HG02938 (cell line): ENCODE results near the gene DAAM2.

Experiments used
- ATAC-seq: cut with Tn5 transposase; IDR thresholded peaks from one replicate; pipeline ENCODE4 v1.9.1; 2021; ENCODE audit warnings: mild to moderate bottlenecking, moderate library complexity; ENCODE audit not compliant: unreplicated experiment

The DAAM2 gene

DNA sequence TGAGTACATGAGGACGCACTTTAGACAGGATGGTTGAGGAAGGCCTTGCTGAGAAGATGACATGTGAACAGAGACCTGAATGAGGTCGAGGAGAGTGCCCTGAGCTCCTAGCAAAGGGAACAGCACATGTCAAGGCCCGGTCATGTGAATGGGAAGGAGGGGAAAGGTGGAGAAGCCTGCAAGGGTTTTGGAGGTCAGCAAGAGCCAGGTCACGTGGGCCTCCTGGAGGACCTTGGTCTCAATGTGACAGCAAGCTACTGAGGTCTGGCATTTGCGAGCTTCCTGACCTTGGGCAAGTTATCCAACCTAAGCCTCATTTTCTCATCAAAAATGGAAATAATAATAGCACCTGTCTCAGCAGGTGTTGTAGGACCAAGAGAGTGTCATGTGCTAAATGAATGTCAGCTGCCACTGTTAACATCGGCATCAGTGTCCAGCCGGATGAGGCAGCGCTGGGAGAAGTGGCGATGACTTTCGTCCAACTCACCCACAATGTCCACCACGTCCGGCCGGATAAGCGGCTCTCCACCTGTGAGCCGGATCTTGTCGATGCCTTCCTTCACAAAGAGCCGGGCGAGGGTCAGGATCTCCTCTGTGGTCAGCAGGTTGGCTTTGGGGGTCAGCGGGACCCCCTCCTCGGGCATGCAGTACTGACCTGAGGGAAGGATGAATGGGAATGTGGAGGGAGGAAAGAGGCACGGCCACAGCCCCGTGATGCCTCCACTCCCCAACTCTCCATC, 133.2 kb downstream of the DAAM2 start:
- ATAC-seq, result no peak

DNA sequence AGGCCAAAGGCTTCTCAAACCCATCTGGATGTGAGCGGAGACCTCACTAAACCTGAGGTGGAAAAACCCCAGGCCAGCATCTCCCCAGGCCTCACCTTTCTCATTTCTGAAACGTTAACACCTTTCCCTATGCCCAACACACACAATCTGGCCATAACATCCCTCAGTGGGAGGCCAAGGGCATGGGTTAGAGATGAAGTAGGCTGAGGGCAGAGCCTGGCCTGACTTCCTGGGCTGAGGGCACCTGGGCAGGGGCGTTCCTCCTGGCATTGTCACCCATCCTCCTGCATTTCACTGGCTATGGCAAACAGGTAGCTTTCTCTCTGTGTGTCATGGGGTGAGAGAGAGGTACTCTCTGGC, 133.7 kb downstream of the DAAM2 start:
- no peak for ATAC-seq

DNA sequence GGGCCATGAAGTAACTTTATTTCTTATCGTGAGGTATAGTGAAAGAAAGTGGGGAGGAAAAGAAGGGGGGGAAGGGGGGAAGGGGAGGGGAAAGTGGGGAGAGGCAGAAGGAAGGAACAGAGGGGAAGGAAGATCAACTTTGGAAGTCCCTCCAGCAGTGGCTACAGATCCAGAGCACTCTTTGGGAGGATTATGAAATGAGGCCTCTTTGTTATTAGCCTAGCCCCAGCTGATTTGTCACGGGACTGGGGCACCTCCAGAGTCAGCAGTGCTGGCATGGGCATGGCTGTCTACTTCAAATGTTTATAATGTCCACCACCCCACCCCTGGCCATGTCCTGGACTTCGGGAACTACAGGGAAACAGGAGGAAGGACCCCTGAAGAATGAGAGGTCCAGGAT, 134.5 kb downstream of the DAAM2 start:
- no peak for ATAC-seq

DNA sequence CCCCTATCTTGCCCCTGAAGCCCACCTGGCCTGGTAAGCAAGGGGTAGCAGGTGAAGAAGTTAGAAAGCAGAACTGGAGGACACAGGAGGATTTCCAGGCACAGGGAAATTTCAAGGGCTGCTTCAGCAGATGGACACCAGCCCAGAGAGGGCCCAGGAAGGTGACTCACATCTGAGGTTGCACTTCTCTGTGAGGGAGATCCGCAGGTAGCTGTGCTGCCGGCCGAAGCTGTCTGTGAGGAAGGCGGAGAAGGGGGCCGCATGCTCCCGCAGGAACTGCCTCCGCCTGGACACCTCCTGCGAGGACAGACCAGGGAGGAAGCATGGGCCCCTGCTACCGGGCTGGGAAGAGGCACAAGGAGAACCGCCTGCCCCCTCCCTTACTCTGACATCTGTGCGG, 135.0 kb downstream of the DAAM2 start:
- ATAC-seq, result no peak

- ATAC-seq, result no peak
These were observed 137.0 kb downstream of the DAAM2 start for GRCh38 chr6:39929039-39929732.

- ATAC-seq, result no peak
These were observed 137.7 kb downstream of the DAAM2 start for GRCh38 chr6:39929733-39930461.

GRCh38 chr6:39930540-39930939, 138.4 kb downstream of the DAAM2 start:
- no peak for ATAC-seq

- ATAC-seq, result no peak
These were observed 139.4 kb downstream of the DAAM2 start for GRCh38 chr6:39931607-39932006.

DNA sequence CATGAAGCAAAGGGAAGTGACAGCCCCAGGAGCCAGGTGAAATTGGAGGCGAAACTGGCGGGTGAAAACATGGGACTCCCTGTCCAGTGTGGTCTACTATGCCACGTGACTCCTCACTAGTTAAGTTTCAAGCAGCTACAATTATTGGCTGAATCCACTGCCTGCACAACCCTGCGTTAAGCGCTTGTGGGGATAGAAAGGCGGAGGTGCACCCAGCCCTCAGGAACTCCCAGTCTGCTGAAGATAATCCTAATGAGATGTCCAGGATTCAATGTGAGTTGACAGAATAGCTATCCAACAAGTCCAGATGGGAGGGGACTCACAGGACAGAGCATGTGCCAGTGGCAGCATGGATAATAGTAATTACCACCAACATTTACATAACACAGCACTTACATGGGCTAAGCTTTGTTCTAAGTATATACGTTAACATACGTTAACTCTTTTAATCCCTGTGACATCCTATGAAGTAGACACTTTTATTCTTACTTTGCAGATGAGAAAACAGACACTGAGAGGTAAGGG, 140.3 kb downstream of the DAAM2 start:
- no peak for ATAC-seq

DNA sequence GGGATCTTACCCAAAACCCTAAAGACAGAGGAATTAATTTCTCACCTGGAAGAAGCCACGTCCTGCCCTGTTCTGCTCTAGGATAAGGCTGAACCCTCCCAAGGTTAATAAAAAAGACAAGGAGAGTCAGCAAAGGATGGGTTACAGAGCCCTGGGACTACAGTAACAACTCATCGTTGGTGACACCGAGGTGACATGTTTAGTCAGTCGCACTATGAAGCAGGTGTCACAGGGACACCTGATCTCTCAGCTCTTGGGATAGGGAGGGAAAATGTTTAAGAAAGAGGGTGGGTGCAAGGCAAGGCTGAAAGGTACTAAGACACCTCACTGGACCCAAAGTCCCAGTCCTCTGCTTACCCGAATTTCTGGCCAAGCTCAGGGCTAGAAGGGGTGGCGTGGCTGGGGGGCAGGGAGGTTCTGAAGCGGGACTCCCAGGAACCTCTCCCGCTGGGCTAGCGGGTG, 141.5 kb downstream of the DAAM2 start:
- no peak for ATAC-seq

GRCh38 chr6:39934131-39934757, 142.1 kb downstream of the DAAM2 start, which contains the start of gene MOCS1:
Gene MOCS1 (minus strand): TSS chr6:39934462. CDS start chr6:39934417, 45 bp downstream.
- no peak for ATAC-seq

DNA sequence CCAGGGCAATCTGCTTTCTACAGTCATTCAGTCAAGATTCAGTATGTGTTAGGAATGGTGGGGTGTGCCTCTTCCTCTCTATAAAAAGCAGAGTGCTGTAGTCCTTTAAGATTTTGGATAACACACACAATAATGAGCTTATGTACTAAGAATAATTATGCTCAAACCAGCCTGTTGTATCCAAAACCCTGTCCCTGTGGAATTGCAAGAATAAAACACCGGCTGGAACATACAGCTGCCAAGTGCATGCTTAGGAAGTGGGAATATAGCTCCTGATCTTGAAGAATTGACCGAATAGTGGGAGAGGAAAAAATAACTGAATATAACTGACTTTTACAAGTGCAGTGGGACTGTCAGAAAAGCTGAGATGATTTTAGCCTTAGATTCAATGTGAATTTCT, 143.1 kb downstream of the DAAM2 start:
- no peak for ATAC-seq

GRCh38 chr6:39936857-39937256, 144.7 kb downstream of the DAAM2 start:
- ATAC-seq, result no peak

GRCh38 chr6:39937686-39938333, 145.6 kb downstream of the DAAM2 start:
- no peak for ATAC-seq

GRCh38 chr6:39938773-39939654, 146.8 kb downstream of the DAAM2 start:
- no peak for ATAC-seq

DNA sequence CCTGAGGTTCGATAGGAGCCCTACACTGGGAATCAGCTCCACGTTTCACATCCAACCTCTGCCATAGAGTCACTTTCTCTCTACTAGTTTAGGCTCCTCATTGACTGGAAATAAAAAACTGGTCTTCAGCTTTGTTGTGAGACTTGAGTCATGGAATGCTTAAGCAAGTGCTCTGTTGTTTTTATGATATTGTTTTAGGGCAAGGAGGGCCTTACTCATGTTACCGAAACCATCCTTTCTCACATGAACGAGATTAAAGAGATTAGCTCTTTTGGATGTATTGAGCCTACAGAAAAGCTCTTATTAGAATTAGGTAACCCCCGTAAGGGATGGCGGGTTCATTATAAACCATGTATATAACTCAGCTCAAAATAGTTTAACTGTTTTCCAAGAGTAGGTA, 149.0 kb downstream of the DAAM2 start:
- no peak for ATAC-seq

DNA sequence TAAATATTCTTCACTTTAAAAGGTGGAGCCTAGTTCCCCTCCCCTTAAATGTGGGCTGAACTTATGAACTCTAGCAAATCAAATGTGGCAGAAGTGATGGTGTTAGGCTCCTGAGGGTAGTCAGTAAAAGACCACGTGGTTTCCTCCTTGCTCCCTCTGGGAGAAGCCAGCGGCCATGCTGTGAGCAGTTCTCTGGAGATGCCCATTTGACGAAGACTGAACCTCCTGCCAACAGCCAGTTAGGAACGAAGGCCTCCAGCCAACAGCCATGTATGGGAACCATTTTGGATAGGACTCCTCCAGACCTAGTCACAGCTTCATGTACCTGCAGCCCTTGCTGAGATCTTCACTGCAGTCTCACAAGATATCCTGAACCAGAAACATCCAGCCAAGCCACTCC, 149.6 kb downstream of the DAAM2 start:
- ATAC-seq, result no peak

- no peak for ATAC-seq
These were observed 150.9 kb downstream of the DAAM2 start for GRCh38 chr6:39942903-39943580.

DNA sequence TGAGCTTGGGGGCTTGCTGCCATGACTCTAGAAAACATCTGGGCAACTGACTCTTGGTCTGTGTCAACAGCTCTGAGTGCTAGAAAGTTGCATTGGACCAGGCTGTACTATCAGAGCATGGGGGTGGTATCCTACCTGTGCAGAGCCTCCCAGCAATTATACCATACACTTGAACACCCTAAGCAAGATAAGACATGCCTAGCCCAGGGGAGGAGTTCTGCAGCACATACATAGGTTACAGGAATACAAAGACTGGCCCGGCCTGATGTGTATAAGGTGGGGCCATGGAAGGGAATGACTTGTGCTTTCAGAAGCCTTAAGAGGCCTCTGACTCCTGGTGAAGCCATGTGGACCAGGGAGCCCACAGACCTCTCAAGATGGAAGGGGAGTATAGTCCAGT, 153.4 kb downstream of the DAAM2 start:
- no peak for ATAC-seq
